Cardiac muscle cell (in vitro differentiated cells and primary cell): Measurements from ENCODE around the gene NFASC. TPM values are rescaled to one million over a fixed set of nuclear protein-coding genes. Genes with fewer than 3 reads are reported as not detected.

Experiments used
- DNase-seq, 2 donors: peaks; one replicate each; pipeline versions ENCODE4 v3.0.0 to v3.0.0-alpha.2; 2010 to 2017; ENCODE audit warnings: low read depth in 1 of 2, low spot score in 1 of 2
- H3K27ac ChIP-seq: fragments of 200-600 bp; sonication (generic); 2 replicates; pipeline ENCODE4 v1.5.1; 2016
- H3K27me3 ChIP-seq: fragments of 200-600 bp; sonication (generic); 2 replicates; pipeline ENCODE4 v1.6.0; 2016; ENCODE audit warnings: control low read depth
- H3K36me3 ChIP-seq: fragments of 200-600 bp; sonication (generic); 2 replicates; pipeline ENCODE4 v1.5.1; 2016; ENCODE audit warnings: control low read depth
- H3K4me1 ChIP-seq: fragments of 200-600 bp; sonication (generic); 2 replicates; pipeline ENCODE4 v1.8.1; 2017; ENCODE audit warnings: low read depth, mild to moderate bottlenecking, mixed run types
- H3K4me3 ChIP-seq: fragments of 200-600 bp; sonication (generic); 2 replicates; pipeline ENCODE4 v1.5.1; 2016; ENCODE audit warnings: mild to moderate bottlenecking
- H3K9me3 ChIP-seq: fragments of 200-600 bp; sonication (generic); 2 replicates; pipeline ENCODE4 v1.5.1; 2017; ENCODE audit warnings: low read depth, mild to moderate bottlenecking, control low read depth
- polyA plus RNA-seq: library from polyadenylated mRNA; unstranded; fragments of >200 nt; fragmentation: Nextera tagmentation; extraction: Ambion mirVana; gene quantifications from 2 replicates; pipeline ENCODE4 v1.2.1, GENCODE V29; 2016
- total RNA-seq: library from RNA; depleted of rRNA; stranded (reverse); fragments of >200 nt; gene quantifications from 2 replicates; pipeline ENCODE4 v1.2.3, GENCODE V29; 2016
- TF ChIP-seq, protein P1 (sequence below): IDR thresholded peaks from 2 replicates; pipeline ENCODE4 v1.5.1; 2012; ENCODE audit warnings: low read depth, mild to moderate bottlenecking, low read length

Gene NFASC
- total and polyA plus RNA-seq, 2 experiments from 2014 or later: 0.63 TPM; not detected in 1

DNA sequence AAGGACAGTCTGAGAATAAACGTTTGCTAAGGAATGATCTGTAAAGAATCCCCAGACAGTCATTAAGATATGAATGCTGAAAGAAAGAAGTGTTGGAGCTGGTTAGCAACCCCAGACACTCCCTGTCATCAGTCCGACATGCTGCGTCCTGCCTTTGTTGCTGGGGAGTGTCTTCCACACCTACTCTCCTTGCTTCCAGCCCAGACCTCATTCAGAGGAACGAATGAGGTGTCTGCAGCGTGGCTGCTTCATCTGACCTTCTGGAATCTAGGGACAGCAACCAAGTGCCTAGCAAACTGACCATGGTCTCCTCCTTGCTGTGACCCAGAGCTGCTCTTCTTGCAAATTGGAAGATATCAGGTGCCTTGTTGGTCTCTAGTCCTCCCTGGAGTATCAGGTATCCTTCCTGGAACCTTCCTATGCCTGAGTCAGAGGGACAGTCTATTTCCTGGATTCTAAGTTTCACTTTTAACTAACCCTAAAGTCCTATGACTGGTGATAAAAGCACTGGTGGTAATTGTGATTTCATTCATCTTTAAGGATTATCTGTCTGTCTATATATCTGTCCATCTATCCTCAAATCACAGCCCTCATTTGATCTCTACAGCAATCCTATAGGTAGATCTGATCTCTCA lies 45.3 kb downstream of the NFASC start:
- H3K9me3 ChIP-seq: no peaks in the 10 kb centered on the region
- no peak overlapping the region for H3K4me3 ChIP-seq
- no peaks in the 10 kb centered on the region for H3K27me3 ChIP-seq
- no peak for DNase-seq
- no peaks in the 10 kb centered on the region for H3K36me3 ChIP-seq
- H3K4me1 ChIP-seq: no peaks in the 10 kb centered on the region
- no peak overlapping the region for H3K27ac ChIP-seq
- TF ChIP-seq, protein P1, sequence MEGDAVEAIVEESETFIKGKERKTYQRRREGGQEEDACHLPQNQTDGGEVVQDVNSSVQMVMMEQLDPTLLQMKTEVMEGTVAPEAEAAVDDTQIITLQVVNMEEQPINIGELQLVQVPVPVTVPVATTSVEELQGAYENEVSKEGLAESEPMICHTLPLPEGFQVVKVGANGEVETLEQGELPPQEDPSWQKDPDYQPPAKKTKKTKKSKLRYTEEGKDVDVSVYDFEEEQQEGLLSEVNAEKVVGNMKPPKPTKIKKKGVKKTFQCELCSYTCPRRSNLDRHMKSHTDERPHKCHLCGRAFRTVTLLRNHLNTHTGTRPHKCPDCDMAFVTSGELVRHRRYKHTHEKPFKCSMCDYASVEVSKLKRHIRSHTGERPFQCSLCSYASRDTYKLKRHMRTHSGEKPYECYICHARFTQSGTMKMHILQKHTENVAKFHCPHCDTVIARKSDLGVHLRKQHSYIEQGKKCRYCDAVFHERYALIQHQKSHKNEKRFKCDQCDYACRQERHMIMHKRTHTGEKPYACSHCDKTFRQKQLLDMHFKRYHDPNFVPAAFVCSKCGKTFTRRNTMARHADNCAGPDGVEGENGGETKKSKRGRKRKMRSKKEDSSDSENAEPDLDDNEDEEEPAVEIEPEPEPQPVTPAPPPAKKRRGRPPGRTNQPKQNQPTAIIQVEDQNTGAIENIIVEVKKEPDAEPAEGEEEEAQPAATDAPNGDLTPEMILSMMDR: no peak

DNA sequence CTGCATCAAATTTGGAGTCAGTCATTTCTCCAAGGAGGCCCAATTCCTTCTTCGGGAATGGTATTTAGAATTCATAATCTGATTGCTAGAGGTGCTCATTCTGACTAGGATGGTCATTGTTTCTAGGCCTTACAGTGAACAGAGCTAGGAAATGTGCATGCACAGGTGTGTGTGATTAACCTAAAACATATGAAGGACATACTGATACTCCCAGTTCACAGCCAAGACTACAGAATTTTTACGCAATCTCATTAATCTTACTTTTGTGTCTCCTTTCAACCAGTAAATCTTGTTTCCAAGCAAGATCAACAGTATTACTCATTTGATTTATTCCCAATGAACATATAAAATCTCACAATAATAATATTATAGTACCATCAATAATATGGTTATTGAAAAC lies 47.1 kb downstream of the NFASC start:
- Histone ChIP-seq H3K4me1 (peaks cover 4% of the 10 kb centered on the region), H3K27ac (no peak overlapping the region), H3K4me3 (no peak overlapping the region), H3K27me3 (no peaks in the 10 kb centered on the region), H3K9me3 (no peaks in the 10 kb centered on the region), H3K36me3 (no peaks in the 10 kb centered on the region)
- no peak for DNase-seq
- TF ChIP-seq, protein P1: no peak

DNA sequence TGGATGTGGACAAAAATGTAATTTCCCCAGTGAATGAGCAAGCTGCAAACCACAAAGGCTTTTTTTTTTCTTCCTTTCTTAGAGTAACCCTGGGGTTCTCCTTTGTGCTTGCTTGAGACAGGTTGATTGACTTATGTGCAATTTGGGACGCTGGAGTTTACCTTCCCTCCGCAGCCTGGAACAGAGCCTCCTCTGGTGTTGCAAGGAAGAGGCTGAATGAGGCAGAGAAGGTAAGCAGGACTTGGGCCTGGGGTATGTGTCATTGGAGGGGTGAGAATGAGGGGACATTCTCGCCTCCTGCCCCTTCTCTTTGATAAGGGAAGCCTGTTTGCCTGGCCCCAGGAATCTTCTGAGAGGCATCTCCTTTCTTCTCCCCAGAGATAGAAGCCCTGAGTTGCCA lies 49.8 kb downstream of the NFASC start:
- Histone ChIP-seq H3K27ac (no peak overlapping the region), H3K4me1 (peaks cover 4% of the 10 kb centered on the region)
- TF ChIP-seq, protein P1: no peak

DNA sequence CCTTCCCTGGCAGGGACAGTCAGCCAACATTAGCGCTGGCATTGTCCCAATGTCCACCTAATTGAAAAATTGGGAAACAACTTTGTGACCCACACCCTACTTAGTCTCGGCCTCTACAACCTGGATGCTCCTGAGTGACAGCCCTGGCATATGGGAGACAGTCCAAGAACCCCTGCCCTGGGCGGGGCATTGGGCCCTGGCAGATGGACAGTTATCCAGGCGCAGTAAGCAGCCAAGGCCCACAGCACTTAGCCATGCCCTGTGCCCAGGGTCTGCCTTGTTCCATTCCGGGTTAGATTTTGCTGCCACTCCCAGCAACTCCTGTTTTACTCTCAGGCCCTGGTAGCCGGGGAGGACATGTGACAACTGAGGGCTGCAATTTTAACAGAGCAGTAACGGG lies 50.3 kb downstream of the NFASC start:
- Histone ChIP-seq H3K4me3 (no peak overlapping the region), H3K9me3 (no peaks in the 10 kb centered on the region), H3K4me1 (peaks cover 4% of the 10 kb centered on the region), H3K27me3 (no peaks in the 10 kb centered on the region), H3K27ac (no peak overlapping the region), H3K36me3 (no peaks in the 10 kb centered on the region)
- DNase-seq: no peak
- TF ChIP-seq, protein P1: no peak

More for the DNA sequence above, 49.8 kb downstream of the NFASC start:
- H3K9me3 ChIP-seq: no peaks in the 10 kb centered on the region
- no peaks in the 10 kb centered on the region for H3K27me3 ChIP-seq
- no peak for DNase-seq
- H3K36me3 ChIP-seq: no peaks in the 10 kb centered on the region
- no peak overlapping the region for H3K4me3 ChIP-seq

DNA sequence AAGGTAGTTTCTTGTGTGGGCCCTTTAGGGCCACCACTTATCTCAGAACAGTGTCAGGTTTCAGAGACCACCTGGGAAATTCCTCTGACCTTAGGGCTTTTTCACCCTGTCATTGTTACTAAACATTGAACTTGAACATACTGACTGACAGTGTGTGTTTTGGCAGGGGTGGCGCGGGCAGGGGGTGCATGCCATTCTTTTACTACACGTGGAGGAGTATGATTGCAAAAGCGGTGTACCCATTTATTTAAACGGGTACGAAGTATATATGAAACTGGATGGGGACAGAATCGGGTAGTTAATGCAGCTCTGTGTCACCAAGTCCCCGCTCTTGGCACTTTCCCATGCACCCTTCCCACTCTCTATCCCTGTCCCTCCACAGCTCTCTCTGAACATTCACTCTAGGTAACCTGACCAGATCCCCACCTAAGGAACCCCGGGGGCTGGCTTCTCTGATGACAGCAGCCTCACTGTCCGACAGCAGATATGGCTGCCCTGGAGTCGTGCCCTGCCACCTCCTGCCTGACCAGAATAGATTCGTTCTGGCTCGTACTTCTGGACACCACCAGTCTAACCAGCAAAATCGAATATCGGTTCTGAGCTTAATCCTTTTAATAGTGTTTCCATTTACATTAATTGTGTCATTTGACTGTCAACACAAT lies 51.3 kb downstream of the NFASC start:
- no peaks in the 10 kb centered on the region for H3K9me3 ChIP-seq
- H3K4me3 ChIP-seq: no peak overlapping the region
- no peak overlapping the region for H3K27ac ChIP-seq
- H3K27me3 ChIP-seq: no peaks in the 10 kb centered on the region
- TF ChIP-seq, protein P1: no peak
- H3K4me1 ChIP-seq: peaks cover 4% of the 10 kb centered on the region
- no peaks in the 10 kb centered on the region for H3K36me3 ChIP-seq
- no peak for DNase-seq
